CD14-positive monocyte (primary cell): ENCODE data around the gene PXDN. TPM values are rescaled to one million over a fixed set of nuclear protein-coding genes. Genes with fewer than 3 reads are reported as not detected.

Experiments used
- DNase-seq, 3 donors: peaks; one replicate each; pipeline ENCODE4 v3.0.0-alpha.2; 2011 to 2022
- H2AFZ ChIP-seq: 2 replicates; pipeline ENCODE4 v1.6.0; 2012; ENCODE audit warnings: mild to moderate bottlenecking, low read depth, low read length, inconsistent platforms; ENCODE audit not compliant: insufficient read depth, poor library complexity, severe bottlenecking
- H3K27ac ChIP-seq, 2 donors: 1 replicate in 1 of 2; 2 replicates in 1 of 2; pipeline ENCODE4 v1.5.1; 2012 to 2013; ENCODE audit warnings: low read length in 2 of 2, control low read depth in 1 of 2, inconsistent platforms in 1 of 2, low read depth in 1 of 2, mild to moderate bottlenecking in 1 of 2
- H3K27me3 ChIP-seq, 2 donors: one replicate each; pipeline versions ENCODE4 v1.6.0 to v1.6.1; 2011 to 2013; ENCODE audit warnings: low read length in 2 of 2; ENCODE audit not compliant: control insufficient read depth in 2 of 2, insufficient read depth in 2 of 2
- H3K36me3 ChIP-seq, 2 donors: replicated peaks in 1 of 2; 1 replicate in 1 of 2; 2 replicates in 1 of 2; pipeline versions ENCODE4 v1.5.1 to v1.6.1; 2012 to 2013; ENCODE audit warnings: low read length in 2 of 2, control low read depth in 1 of 2, inconsistent platforms in 1 of 2, mild to moderate bottlenecking in 1 of 2; ENCODE audit not compliant: insufficient read depth in 2 of 2, control insufficient read depth in 1 of 2
- H3K4me1 ChIP-seq, 2 donors: 1 replicate in 1 of 2; 2 replicates in 1 of 2; pipeline versions ENCODE4 v1.5.1 to v1.6.1; 2012 to 2013; ENCODE audit warnings: low read length in 2 of 2, control low read depth in 1 of 2, inconsistent platforms in 1 of 2, mild to moderate bottlenecking in 1 of 2, moderate library complexity in 1 of 2; ENCODE audit not compliant: insufficient read depth in 2 of 2, control insufficient read depth in 1 of 2
- H3K4me2 ChIP-seq: replicated peaks from 2 replicates; pipeline ENCODE3; 2012; ENCODE audit warnings: low read length, moderate library complexity, mild to moderate bottlenecking; ENCODE audit not compliant: poor library complexity, severe bottlenecking; ENCODE audit errors: extremely low read depth
- H3K4me3 ChIP-seq, 3 experiments: fragments of 200-600 bp in 1 of 3; sonication (generic) in 1 of 3; replicated peaks in 1 of 3; 1 replicate in 2 of 3; 2 replicates in 1 of 3; pipeline ENCODE4 v1.5.1; 2011 to 2013; ENCODE audit warnings: low read length in 3 of 3, mild to moderate bottlenecking in 3 of 3, control low read depth in 2 of 3, low read depth in 2 of 3, inconsistent platforms in 1 of 3, moderate library complexity in 1 of 3
- H3K79me2 ChIP-seq: 2 replicates; pipeline ENCODE4 v1.6.0; 2012; ENCODE audit warnings: mild to moderate bottlenecking, control low read depth, inconsistent platforms, low read length, moderate library complexity; ENCODE audit not compliant: insufficient read depth
- H3K9ac ChIP-seq: 2 replicates; pipeline ENCODE4 v1.6.0; 2017; ENCODE audit warnings: low read length, mild to moderate bottlenecking; ENCODE audit not compliant: insufficient read depth, poor library complexity, severe bottlenecking
- H3K9me3 ChIP-seq, 2 donors: replicated peaks in 1 of 2; 1 replicate in 1 of 2; 2 replicates in 1 of 2; pipeline versions ENCODE4 v1.5.1 to v1.6.1; 2012 to 2013; ENCODE audit warnings: low read length in 2 of 2, control low read depth in 1 of 2; ENCODE audit not compliant: control insufficient read depth in 1 of 2, insufficient read depth in 1 of 2
- H4K20me1 ChIP-seq: 2 replicates; pipeline ENCODE4 v1.6.0; 2012; ENCODE audit warnings: mild to moderate bottlenecking, low read length, control low read depth, moderate library complexity; ENCODE audit not compliant: insufficient read depth
- H3K27ac Mint-ChIP-seq, 7 donors: one replicate each; pipeline ENCODE4 v1.8.0; 2020; ENCODE audit warnings: mild to moderate bottlenecking in 7 of 7, mixed read lengths in 7 of 7, moderate library complexity in 6 of 7, inconsistent platforms in 2 of 7
- H3K27me3 Mint-ChIP-seq, 3 donors: one replicate each; pipeline ENCODE4 v1.8.0; 2021 to 2022; ENCODE audit warnings: low read depth in 3 of 3, mild to moderate bottlenecking in 3 of 3, mixed read lengths in 3 of 3, moderate library complexity in 3 of 3, inconsistent platforms in 1 of 3
- H3K36me3 Mint-ChIP-seq, 2 donors: one replicate each; pipeline ENCODE4 v1.8.0; 2020; ENCODE audit warnings: mixed read lengths in 2 of 2, inconsistent platforms in 1 of 2, mild to moderate bottlenecking in 1 of 2
- H3K4me1 Mint-ChIP-seq: one replicate; pipeline ENCODE4 v1.8.0; 2020; ENCODE audit warnings: mild to moderate bottlenecking, mixed read lengths
- H3K4me3 Mint-ChIP-seq, 2 donors: one replicate each; pipeline ENCODE4 v1.8.0; 2020; ENCODE audit warnings: mild to moderate bottlenecking in 2 of 2, mixed read lengths in 2 of 2, moderate library complexity in 1 of 2
- H3K9me3 Mint-ChIP-seq, 7 donors: one replicate each; pipeline ENCODE4 v1.8.0; 2020 to 2022; ENCODE audit warnings: mixed read lengths in 7 of 7, mild to moderate bottlenecking in 6 of 7, moderate library complexity in 6 of 7, inconsistent platforms in 2 of 7
- CTCF ChIP-seq: fragments of 200-600 bp; IDR thresholded peaks from one replicate; pipeline ENCODE4 v1.8.0; 2022; ENCODE audit warnings: antibody characterized with exemption, mild to moderate bottlenecking
- WGBS: methylation state at CpG from one replicate; pipeline ENCODE4 v1.1.5; 2013; ENCODE audit warnings: missing lambda C conversion rate; ENCODE audit not compliant: insufficient coverage; 5-methylcytosine and 5-hydroxymethylcytosine counted together
- intact Hi-C, 2 donors: fragments of 100-400 bp; cut with micrococcal nuclease; formaldehyde crosslinking; loops; one replicate each; pipeline versions ENCODE4 v1.15.0 to v1.15.1; 2023
- polyA plus RNA-seq, 3 donors: library from polyadenylated mRNA; depleted of rRNA in 1 of 3; unstranded in 2 of 3; stranded (reverse) in 1 of 3; fragments of 300-500 nt in 2 of 3; fragments of >200 nt in 1 of 3; fragmentation: Illumina TruSeq in 2 of 3; gene quantifications; 1 replicate in 2 of 3; 2 replicates in 1 of 3; pipeline ENCODE4 v1.2.3, GENCODE V29; 2012 to 2021

The PXDN gene
- polyA plus RNA-seq, 3 donors: not detected

- Histone ChIP-seq H3K4me3 (no peak overlapping the region), H3K27me3 (peaks cover 0 to 2% of the 10 kb centered on the region in 2 donors), H3K27ac (no peak overlapping the region), H3K9me3 (no peaks in the 10 kb centered on the region), H3K9ac (no peak overlapping the region), H4K20me1 (no peaks in the 10 kb centered on the region), H3K79me2 (no peaks in the 10 kb centered on the region), H3K36me3 (no peaks in the 10 kb centered on the region), H2AFZ (no peak overlapping the region), H3K4me2 (no peak overlapping the region), H3K4me1 (no peaks in the 10 kb centered on the region)
- Mint-ChIP-seq H3K36me3 (no peaks in the 10 kb centered on the region), H3K4me1 (no peaks in the 10 kb centered on the region), H3K27ac (no peak overlapping the region), H3K4me3 (no peak overlapping the region), H3K27me3 (peaks cover 0 to 16% (median 15%) of the 10 kb centered on the region in 3 donors), H3K9me3 (no peaks in the 10 kb centered on the region)
- TF ChIP-seq CTCF: no peak
- DNase-seq: no peak
- intact Hi-C loops: no loop called here
- 33% methylated on average over 13 of the region's 15 CpGs for WGBS
Observed at GRCh38 chr2:1588978-1589621, 155.2 kb downstream of the PXDN start.

- peaks cover 0 to 2% of the 10 kb centered on the region in 2 donors for H3K27me3 ChIP-seq
- intact Hi-C loops: no loop called here
Observed at GRCh38 chr2:1588051-1588977, 156.0 kb downstream of the PXDN start.

More at GRCh38 chr2:1588051-1588977, 156.0 kb downstream of the PXDN start:
- no peaks in the 10 kb centered on the region for H3K36me3 Mint-ChIP-seq
- H3K9me3 Mint-ChIP-seq: no peaks in the 10 kb centered on the region
- no peaks in the 10 kb centered on the region for H4K20me1 ChIP-seq
- no peaks in the 10 kb centered on the region for H3K4me1 ChIP-seq
- H3K4me3 Mint-ChIP-seq: no peak overlapping the region
- H3K4me1 Mint-ChIP-seq: no peaks in the 10 kb centered on the region
- H3K79me2 ChIP-seq: no peaks in the 10 kb centered on the region
- no peak for DNase-seq
- WGBS: 80% methylated on average over 24 of the region's 27 CpGs
- H3K9ac ChIP-seq: no peak overlapping the region
- no peak overlapping the region for H3K27ac ChIP-seq
- peak overlapping the region in 1 of 7 donors; percentile 45 for H3K27ac Mint-ChIP-seq
- no peak overlapping the region for H2AFZ ChIP-seq
- H3K36me3 ChIP-seq: no peaks in the 10 kb centered on the region
- no peak overlapping the region for H3K4me2 ChIP-seq
- H3K9me3 ChIP-seq: no peaks in the 10 kb centered on the region
- TF ChIP-seq CTCF: no peak
- H3K4me3 ChIP-seq: no peak overlapping the region
- H3K27me3 Mint-ChIP-seq: peaks cover 0 to 16% (median 16%) of the 10 kb centered on the region in 3 donors
